Activated T-cell treated with anti-CD3 and anti-CD28 coated beads, Interleukin-2, amount 50 U/mL, for 4 hours (primary cell): ENCODE measurements around the gene PODXL. TPM values are rescaled to one million over a fixed set of nuclear protein-coding genes. Genes with fewer than 3 reads are reported as not detected.

Experiments
- ATAC-seq, 2 donors: fragments of 200-7000 bp; cut with Tn5 transposase; one replicate each; pipeline ENCODE4 v1.10.0; 2021
- DNase-seq: peaks from one replicate; pipeline ENCODE4 v3.0.0-alpha.2; 2020
- H3K27me3 Mint-ChIP-seq: one replicate; pipeline ENCODE4 v1.8.0; 2021; ENCODE audit warnings: low read depth, mixed read lengths
- H3K36me3 Mint-ChIP-seq: one replicate; pipeline ENCODE4 v1.8.0; 2022; ENCODE audit warnings: mixed read lengths; ENCODE audit not compliant: insufficient read depth
- H3K4me1 Mint-ChIP-seq: one replicate; pipeline ENCODE4 v1.8.0; 2021; ENCODE audit warnings: low read depth, mixed read lengths
- H3K4me3 Mint-ChIP-seq: one replicate; pipeline ENCODE4 v1.8.0; 2021; ENCODE audit warnings: mild to moderate bottlenecking, moderate library complexity, mixed read lengths
- H3K9me3 Mint-ChIP-seq: one replicate; pipeline ENCODE4 v1.8.0; 2021; ENCODE audit warnings: mixed read lengths
- total RNA-seq, 3 donors: library from RNA; stranded (reverse); gene quantifications; one replicate each; pipeline ENCODE4 v1.2.1, GENCODE V29; 2021

PODXL gene
- total RNA-seq, result 1 to 10 TPM in 2 of 3 donors, under 1 TPM in 1; 0.76 to 1.4 (median 1.1) TPM

DNA sequence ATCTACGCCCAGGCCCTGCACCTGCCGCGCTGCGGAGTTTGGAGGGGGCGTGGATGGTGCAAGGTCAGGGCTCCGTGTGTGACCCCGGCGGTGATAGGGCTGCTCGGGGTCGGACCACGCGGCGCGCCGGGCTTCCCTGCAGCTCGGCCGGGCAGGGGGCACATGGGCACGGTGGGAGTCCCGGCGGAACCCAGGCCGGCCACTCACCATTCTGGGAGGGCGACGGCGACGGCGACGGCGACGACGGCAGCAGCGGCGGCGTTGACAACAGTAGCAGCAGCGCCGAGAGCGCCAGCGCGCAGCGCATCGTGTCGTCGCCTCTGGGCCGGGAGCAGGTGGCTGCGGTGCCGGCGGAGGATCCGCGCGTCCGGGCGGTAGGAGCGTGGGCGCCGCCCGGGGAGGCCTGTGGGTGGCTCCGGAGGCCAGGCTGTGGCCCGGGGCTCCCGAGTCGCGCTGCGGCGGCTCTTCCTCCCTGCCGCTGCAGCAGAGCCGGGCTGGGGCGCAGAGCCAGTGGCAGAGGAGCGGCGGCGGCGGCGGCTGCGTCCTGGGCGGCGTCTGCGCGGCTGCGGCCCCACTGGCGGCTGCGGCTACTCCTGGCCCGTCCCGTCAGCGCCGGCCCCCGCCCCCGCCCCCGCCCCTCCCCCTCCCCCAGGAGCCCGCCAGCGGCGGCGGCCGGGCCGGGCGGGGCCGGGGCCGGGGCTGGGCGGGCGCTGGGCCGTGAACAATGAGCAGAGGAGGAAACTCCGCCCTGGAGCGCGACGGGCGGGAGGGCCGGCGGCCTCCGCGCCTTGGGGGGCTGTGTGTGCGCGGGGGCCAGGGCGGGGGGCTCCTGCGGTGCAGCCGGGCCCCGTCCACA is at the start of gene PODXL:
TSS of gene PODXL (minus strand) at position 576 of the 856 bp plus-strand sequence. CDS start at position 307, 269 bp downstream.
- ATAC-seq (peak; percentile 75 to 77), DNase-seq (peak; percentile 30)
- Mint-ChIP-seq H3K27me3 (peaks cover 39% of the 10 kb centered on the region), H3K4me3 (peak within 1 kb of the TSS; percentile 72), H3K9me3 (no peaks in the 10 kb centered on the region), H3K36me3 (no peaks in the 10 kb centered on the region), H3K4me1 (peaks cover 20% of the 10 kb centered on the region)

DNA sequence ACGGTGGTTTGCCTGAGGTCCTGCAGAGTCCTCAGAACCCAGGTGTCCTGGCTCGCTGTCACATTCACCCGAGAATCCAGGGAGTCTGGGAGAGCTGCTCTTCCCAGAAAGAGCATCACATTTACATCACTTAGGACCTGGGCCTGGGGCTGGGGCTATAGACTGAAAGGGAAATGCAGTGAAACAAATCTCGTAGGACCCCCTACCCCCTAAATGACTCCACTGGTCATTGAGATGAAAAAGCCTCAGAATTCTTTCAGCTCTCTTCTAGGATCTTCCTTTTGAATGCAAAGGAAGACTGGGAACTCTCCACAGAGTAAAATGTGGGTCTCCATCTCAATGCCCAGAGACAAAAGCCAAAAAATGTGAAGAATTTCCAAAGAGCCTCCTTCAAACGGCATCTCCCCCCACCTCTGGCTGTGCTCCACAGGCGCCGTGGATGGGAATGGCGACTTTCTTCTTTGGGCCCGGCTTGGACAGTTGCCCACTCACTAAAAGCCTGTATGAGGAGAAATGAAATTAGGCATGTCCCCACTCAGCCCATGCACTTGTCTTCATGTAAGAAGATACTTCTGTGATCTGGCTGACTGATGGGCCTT is 49.0 kb upstream of the PODXL start:
- Mint-ChIP-seq H3K4me3 (no peak overlapping the region), H3K9me3 (no peaks in the 10 kb centered on the region), H3K27me3 (peaks cover 30% of the 10 kb centered on the region), H3K4me1 (peaks cover 5% of the 10 kb centered on the region), H3K36me3 (no peaks in the 10 kb centered on the region)
- ATAC-seq, result no peak
- DNase-seq, result no peak

DNA sequence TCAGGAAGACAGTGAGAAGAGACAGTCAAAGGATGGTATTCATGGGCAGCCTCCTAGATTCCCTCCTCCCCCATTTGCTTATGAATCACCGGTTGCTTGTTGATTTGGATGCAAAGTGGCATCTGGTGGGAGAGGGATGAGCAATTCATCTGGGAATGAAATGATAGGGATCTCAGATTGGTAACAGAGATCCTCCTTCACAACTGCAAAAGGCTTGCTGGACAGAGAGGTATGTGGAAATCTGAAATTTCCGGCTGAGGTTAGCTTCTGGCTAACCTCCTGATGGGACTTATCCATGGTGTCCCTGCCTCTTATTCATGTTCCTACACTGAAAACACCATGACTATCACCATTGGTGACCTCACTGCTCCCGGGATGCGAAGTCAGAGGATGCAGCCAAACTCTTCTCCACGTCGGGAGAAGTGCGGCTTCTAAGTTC is 48.4 kb upstream of the PODXL start:
- H3K27me3 Mint-ChIP-seq, result peaks cover 30% of the 10 kb centered on the region
- no peak overlapping the region for H3K4me3 Mint-ChIP-seq
- no peak for ATAC-seq
- H3K9me3 Mint-ChIP-seq, result no peaks in the 10 kb centered on the region
- H3K4me1 Mint-ChIP-seq, result peaks cover 5% of the 10 kb centered on the region
- no peak for DNase-seq
- H3K36me3 Mint-ChIP-seq, result no peaks in the 10 kb centered on the region

DNA sequence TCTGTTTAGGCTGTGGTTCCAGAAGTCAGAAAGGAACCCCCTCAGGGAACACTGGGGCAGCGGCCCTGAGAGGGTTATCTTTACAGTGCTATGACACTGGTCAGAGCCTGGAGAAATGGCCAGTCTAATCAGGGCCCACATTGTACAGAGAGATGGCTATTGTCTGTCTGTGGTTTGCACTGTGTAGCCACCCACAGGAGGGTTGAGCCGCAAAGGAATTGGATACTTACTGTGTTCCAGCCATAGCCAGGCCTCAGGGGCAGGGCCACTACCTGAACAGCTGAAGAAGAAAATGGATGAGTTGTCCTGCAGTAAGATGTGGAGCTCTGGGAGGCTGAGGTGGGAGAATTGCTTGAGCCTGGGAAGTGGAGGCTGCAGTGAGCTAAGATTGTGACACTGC is 47.5 kb upstream of the PODXL start:
- Mint-ChIP-seq H3K9me3 (no peaks in the 10 kb centered on the region), H3K4me3 (no peak overlapping the region), H3K4me1 (peaks cover 5% of the 10 kb centered on the region), H3K27me3 (peaks cover 30% of the 10 kb centered on the region), H3K36me3 (no peaks in the 10 kb centered on the region)
- no peak for DNase-seq
- ATAC-seq, result no peak

DNA sequence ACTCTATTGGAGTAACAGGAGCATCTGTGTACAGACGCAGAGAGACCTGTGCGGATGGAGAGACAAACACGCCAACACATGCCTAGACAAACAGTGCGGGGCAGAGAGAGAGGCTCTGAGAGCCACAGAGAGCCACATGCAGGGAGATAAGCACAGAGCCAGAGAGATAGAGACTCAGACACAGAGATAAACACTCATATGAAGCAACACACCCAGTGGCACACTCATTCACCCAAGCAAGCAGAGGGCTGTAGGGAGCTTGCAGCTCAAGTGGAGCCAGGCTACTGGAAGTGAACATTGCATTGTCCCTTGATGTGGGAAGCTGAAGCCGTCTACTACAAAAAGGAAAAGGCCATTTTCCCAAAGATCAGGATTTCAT is 46.6 kb upstream of the PODXL start:
- H3K36me3 Mint-ChIP-seq, result no peaks in the 10 kb centered on the region
- H3K27me3 Mint-ChIP-seq, result peaks cover 27% of the 10 kb centered on the region
- DNase-seq, result no peak
- no peak for ATAC-seq
- H3K4me1 Mint-ChIP-seq, result peaks cover 5% of the 10 kb centered on the region
- H3K9me3 Mint-ChIP-seq, result no peaks in the 10 kb centered on the region
- no peak overlapping the region for H3K4me3 Mint-ChIP-seq

DNA sequence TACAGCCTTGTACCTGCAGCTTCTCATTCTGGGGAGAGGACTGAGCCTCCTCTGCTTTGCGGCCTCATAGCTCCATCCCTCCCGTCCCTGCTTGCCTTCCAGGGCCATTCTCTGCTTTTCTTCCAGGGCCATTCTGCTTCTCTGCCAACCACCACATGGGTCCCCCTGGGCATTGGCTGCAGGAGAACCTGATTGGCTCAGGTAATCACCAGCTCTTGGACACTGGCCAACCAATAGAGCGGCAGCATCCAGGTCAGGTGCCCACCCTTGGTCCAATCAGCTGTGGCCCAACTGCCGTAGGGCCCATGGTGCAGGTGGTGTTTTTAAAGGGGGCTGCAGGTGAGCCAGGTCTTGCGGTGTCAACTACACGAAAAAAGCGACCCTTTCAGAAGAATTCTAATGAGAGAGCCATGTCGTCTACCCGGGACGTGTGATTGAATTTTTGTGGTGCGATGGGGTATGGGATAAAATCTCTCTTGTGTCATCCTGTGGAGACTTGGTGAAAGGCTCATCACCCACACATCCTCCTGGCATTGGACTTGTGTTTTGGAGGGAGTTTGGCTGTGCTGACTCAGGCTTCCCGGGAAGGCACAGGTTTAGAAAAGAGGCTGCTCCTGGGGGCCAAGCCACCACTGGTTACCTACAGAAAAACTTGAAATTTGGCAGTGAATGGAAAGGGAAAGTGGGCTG is 46.0 kb upstream of the PODXL start:
- peaks cover 23% of the 10 kb centered on the region for H3K27me3 Mint-ChIP-seq
- DNase-seq, result no peak
- no peak overlapping the region for H3K4me3 Mint-ChIP-seq
- ATAC-seq, result no peak
- no peaks in the 10 kb centered on the region for H3K9me3 Mint-ChIP-seq
- H3K4me1 Mint-ChIP-seq, result peaks cover 5% of the 10 kb centered on the region
- no peaks in the 10 kb centered on the region for H3K36me3 Mint-ChIP-seq

DNA sequence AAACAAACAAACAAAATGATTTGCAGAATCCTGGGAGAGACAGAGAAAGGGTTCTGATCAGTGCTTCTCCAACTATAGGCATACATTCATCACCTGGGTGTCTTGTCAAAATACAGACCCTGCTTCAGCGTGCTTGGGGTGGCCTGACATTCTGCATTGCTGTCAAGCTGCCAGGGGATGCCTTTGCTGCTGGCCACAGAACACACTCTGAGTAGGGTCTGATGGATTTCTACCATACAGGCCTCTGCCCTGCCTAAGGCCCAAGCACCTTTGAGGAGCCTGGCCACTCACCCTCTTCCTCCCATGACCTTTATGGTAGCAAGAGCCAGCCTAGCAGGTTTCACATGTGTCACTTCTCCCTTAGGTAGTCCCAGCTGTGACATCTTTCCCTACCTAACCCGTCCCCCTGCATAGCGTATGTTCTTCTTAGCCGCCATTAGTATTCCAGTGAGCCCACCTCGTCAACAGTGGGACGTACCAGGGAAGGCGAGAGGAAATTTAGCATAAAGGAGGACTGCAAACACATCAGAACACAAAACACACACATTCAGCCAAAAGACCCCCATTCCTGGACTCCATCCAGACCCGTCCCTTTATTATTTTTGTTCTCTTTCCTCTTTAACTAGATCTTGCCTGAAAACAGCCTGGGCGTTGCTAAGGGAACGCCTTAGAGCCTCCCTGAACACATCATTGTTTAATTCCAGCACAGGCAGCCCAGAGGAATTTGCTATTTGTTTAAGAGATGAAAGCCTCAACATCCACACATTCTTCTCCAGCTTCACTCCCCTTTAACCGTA is 43.9 kb upstream of the PODXL start:
- no peaks in the 10 kb centered on the region for H3K4me1 Mint-ChIP-seq
- H3K27me3 Mint-ChIP-seq, result peaks cover 7% of the 10 kb centered on the region
- no peak overlapping the region for H3K4me3 Mint-ChIP-seq
- DNase-seq (no peak), ATAC-seq (no peak)
- H3K9me3 Mint-ChIP-seq, result no peaks in the 10 kb centered on the region
- H3K36me3 Mint-ChIP-seq, result no peaks in the 10 kb centered on the region

DNA sequence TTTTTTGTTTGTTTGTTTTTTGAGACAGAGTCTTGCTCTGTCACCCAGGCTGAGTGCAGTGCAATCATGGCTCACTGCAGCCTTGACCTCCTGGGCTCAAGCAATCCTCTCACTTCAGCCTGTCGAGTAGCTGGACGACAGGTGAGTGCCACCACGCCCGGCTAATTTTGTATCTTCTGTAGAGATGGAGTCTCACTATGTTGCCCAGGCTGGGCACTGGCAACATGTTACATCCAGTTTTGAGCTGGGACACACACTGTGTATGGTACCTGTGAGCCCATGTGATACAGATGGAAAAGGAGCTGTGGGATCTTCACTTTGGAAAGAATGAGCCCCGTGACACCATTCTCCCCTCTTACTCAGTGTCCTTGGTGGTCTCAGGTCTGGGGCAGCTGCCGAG is 40.4 kb upstream of the PODXL start:
- no peak overlapping the region for H3K4me3 Mint-ChIP-seq
- no peak for ATAC-seq

DNA sequence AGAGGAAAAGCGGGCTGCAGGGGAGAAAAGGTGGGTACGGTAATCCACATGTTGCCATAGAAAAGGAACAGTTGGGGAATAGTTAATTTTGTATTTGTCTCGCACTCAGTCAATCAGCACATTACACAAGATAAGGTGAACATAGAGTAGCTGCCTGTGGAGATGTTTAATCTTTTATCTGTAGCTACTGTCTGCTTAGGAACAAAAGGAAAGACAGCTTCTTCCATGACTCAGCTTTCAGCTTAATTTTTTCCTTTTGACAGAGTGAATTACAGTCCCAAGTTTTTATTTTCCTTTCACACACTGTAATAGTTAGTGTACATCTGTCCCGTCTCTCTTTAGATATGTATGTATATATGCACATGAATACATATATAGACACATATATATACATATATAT is 39.3 kb upstream of the PODXL start:
- no peaks in the 10 kb centered on the region for H3K27me3 Mint-ChIP-seq
- H3K4me1 Mint-ChIP-seq, result no peaks in the 10 kb centered on the region
- no peaks in the 10 kb centered on the region for H3K36me3 Mint-ChIP-seq
- DNase-seq (no peak), ATAC-seq (no peak)
- no peaks in the 10 kb centered on the region for H3K9me3 Mint-ChIP-seq
- no peak overlapping the region for H3K4me3 Mint-ChIP-seq

More for the DNA sequence above, 40.4 kb upstream of the PODXL start:
- Mint-ChIP-seq H3K9me3 (no peaks in the 10 kb centered on the region), H3K4me1 (no peaks in the 10 kb centered on the region), H3K27me3 (no peaks in the 10 kb centered on the region), H3K36me3 (no peaks in the 10 kb centered on the region)
- no peak for DNase-seq

DNA sequence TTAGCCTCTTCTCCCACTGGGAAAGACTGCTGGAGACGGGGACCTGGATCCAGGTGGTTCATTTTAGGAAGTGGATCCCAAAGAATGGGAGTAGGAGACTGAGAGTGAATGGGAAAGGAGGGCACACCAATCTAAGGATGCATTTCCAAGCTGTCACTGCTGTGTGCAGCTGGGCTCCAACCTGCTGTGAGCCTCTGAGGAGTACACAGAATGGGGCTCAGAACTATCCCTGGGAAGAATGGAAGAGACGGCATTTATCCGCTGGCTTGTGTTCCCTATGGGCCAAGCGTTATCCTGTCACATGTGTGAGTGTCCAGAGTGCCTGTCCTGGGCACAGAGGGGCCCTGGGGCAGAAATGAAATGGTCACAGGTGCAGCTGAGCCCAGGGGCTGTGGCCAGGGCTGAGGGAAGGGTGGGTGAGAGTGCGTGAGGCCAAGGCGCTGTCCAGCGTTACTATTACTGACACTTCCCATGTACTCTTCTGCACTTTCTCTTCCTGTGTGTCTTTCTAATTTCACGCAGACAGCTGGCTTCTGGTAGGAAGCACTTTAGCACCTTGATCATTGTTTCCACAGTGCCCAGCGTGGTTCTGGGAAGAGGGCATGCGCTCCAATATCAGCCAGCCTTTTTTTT is 35.4 kb upstream of the PODXL start:
- no peaks in the 10 kb centered on the region for H3K4me1 Mint-ChIP-seq
- H3K9me3 Mint-ChIP-seq, result no peaks in the 10 kb centered on the region
- no peak for DNase-seq
- H3K27me3 Mint-ChIP-seq, result no peaks in the 10 kb centered on the region
- no peak for ATAC-seq
- H3K36me3 Mint-ChIP-seq, result no peaks in the 10 kb centered on the region
- no peak overlapping the region for H3K4me3 Mint-ChIP-seq

DNA sequence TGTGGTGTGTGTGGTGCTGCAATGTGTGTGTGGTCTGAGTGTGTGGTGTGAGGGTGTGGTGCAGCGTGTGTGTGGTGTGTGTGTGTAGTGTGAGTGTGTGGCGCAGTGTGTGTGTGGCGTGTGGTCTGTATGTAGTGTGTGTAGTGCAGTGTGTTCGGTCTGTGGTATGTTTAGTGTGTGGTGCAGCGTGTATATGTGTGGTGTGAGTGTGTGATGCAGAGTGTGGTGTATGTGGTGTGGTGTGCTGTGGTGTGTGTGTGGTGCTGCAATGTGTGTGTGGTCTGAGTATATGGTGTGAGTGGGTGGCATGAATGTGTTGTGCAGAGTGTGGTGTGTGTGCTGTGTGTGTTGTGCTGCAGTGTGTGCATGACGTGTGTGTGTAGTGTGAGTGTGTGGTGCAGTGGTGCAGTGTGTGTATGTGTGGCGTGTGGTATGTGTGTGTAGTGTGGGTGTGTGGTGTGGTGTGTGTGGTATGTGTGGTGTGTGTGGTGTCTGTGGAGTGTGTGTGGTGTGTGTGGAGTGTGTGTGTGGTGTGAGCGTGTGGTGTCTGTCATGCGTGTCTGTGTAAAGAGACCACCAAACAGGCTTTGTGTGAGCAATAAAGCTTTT is 31.0 kb upstream of the PODXL start:
- no peak overlapping the region for H3K4me3 Mint-ChIP-seq
- H3K36me3 Mint-ChIP-seq, result no peaks in the 10 kb centered on the region
- DNase-seq, result no peak
- peaks cover 3% of the 10 kb centered on the region for H3K27me3 Mint-ChIP-seq
- H3K9me3 Mint-ChIP-seq, result no peaks in the 10 kb centered on the region
- no peak for ATAC-seq
- H3K4me1 Mint-ChIP-seq, result no peaks in the 10 kb centered on the region

DNA sequence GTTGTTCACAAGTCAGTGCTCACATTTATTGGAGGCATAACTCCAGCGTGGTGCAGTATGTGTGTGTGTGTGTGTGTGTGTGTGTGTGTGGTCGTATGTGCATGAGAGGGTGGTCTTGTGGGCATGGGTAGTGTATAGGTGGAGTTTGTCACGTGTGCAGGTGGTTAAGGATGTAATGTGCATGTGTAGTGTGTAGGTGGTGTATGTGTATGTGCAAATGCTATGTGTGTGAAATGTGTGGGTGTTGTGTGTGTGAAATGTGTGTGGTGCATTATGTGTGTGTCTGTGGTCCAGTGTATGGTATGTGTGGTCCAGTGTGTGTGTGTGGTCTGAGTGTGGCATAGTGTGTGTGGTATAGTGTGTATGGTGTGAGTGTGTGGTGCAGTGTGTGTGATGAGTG is 30.3 kb upstream of the PODXL start:
- DNase-seq (no peak), ATAC-seq (no peak)
- Mint-ChIP-seq H3K4me3 (no peak overlapping the region), H3K36me3 (no peaks in the 10 kb centered on the region), H3K27me3 (peaks cover 3% of the 10 kb centered on the region), H3K9me3 (no peaks in the 10 kb centered on the region), H3K4me1 (no peaks in the 10 kb centered on the region)

DNA sequence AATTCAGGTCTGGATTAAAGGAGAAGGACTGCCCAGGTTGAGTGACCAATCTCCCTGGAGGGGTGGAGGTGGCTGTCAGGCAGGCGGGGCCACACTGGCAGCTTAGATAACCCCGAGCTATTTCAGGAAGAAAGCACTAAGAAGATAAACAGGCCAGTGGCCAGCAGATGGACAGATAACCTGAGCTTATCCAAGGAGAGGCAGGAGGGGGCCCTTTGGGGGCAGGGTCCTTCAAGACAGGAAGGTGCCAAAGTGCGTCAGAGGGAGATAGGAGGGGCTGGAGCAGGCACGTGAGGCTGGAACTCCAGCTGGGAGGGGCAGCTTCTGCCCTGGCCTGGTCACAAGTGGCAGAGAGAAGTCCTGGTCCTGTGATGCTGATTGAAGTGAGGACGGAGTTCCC is 29.8 kb upstream of the PODXL start:
- Mint-ChIP-seq H3K9me3 (no peaks in the 10 kb centered on the region), H3K27me3 (peaks cover 3% of the 10 kb centered on the region), H3K4me1 (no peaks in the 10 kb centered on the region), H3K36me3 (no peaks in the 10 kb centered on the region), H3K4me3 (no peak overlapping the region)
- no peak for ATAC-seq
- DNase-seq, result no peak
